ENCODE measurements around the gene TP53AIP1. TPM values are rescaled to one million over a fixed set of nuclear protein-coding genes. Genes with fewer than 3 reads are reported as not detected.

TP53AIP1 gene
- total and polyA plus RNA-seq, 9 of the 15 experiments (the other 6 are each of a cell fraction or from before 2014, with no cell fraction given): not detected

DNA sequence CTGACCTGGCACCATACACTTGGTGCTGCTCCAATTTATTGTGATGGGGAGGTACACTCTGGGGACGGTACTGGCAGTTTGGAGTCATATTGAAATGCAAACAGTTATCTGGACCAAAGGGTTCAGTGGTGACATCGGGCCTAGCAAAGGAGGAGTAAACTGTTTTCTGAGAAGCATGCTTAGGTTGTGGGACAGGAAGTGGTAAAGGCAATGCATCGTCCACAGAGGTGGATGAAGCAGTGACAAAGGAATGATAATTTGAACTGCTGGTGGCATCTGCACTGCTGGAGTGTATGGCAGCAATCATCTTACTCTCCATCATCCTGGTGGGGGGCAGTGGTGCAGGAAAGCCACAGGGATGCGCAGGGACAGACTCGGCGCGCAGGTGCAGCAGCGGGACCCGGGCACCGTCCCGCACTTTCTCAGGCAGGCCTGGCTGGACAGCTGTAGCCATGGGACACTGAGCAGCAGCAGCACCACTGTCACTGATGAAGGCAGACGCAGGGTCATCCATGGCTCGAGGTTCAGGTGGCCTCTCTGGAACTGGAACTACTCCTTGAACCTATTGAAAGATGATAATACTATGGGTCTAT is 28.0 kb upstream of the TP53AIP1 start (continued):
- TF ChIP-seq, protein P1, sequence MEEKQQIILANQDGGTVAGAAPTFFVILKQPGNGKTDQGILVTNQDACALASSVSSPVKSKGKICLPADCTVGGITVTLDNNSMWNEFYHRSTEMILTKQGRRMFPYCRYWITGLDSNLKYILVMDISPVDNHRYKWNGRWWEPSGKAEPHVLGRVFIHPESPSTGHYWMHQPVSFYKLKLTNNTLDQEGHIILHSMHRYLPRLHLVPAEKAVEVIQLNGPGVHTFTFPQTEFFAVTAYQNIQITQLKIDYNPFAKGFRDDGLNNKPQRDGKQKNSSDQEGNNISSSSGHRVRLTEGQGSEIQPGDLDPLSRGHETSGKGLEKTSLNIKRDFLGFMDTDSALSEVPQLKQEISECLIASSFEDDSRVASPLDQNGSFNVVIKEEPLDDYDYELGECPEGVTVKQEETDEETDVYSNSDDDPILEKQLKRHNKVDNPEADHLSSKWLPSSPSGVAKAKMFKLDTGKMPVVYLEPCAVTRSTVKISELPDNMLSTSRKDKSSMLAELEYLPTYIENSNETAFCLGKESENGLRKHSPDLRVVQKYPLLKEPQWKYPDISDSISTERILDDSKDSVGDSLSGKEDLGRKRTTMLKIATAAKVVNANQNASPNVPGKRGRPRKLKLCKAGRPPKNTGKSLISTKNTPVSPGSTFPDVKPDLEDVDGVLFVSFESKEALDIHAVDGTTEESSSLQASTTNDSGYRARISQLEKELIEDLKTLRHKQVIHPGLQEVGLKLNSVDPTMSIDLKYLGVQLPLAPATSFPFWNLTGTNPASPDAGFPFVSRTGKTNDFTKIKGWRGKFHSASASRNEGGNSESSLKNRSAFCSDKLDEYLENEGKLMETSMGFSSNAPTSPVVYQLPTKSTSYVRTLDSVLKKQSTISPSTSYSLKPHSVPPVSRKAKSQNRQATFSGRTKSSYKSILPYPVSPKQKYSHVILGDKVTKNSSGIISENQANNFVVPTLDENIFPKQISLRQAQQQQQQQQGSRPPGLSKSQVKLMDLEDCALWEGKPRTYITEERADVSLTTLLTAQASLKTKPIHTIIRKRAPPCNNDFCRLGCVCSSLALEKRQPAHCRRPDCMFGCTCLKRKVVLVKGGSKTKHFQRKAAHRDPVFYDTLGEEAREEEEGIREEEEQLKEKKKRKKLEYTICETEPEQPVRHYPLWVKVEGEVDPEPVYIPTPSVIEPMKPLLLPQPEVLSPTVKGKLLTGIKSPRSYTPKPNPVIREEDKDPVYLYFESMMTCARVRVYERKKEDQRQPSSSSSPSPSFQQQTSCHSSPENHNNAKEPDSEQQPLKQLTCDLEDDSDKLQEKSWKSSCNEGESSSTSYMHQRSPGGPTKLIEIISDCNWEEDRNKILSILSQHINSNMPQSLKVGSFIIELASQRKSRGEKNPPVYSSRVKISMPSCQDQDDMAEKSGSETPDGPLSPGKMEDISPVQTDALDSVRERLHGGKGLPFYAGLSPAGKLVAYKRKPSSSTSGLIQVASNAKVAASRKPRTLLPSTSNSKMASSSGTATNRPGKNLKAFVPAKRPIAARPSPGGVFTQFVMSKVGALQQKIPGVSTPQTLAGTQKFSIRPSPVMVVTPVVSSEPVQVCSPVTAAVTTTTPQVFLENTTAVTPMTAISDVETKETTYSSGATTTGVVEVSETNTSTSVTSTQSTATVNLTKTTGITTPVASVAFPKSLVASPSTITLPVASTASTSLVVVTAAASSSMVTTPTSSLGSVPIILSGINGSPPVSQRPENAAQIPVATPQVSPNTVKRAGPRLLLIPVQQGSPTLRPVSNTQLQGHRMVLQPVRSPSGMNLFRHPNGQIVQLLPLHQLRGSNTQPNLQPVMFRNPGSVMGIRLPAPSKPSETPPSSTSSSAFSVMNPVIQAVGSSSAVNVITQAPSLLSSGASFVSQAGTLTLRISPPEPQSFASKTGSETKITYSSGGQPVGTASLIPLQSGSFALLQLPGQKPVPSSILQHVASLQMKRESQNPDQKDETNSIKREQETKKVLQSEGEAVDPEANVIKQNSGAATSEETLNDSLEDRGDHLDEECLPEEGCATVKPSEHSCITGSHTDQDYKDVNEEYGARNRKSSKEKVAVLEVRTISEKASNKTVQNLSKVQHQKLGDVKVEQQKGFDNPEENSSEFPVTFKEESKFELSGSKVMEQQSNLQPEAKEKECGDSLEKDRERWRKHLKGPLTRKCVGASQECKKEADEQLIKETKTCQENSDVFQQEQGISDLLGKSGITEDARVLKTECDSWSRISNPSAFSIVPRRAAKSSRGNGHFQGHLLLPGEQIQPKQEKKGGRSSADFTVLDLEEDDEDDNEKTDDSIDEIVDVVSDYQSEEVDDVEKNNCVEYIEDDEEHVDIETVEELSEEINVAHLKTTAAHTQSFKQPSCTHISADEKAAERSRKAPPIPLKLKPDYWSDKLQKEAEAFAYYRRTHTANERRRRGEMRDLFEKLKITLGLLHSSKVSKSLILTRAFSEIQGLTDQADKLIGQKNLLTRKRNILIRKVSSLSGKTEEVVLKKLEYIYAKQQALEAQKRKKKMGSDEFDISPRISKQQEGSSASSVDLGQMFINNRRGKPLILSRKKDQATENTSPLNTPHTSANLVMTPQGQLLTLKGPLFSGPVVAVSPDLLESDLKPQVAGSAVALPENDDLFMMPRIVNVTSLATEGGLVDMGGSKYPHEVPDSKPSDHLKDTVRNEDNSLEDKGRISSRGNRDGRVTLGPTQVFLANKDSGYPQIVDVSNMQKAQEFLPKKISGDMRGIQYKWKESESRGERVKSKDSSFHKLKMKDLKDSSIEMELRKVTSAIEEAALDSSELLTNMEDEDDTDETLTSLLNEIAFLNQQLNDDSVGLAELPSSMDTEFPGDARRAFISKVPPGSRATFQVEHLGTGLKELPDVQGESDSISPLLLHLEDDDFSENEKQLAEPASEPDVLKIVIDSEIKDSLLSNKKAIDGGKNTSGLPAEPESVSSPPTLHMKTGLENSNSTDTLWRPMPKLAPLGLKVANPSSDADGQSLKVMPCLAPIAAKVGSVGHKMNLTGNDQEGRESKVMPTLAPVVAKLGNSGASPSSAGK (IDR thresholded peaks at IDR 0.05): no peak
- TF ChIP-seq RCOR1 (IDR thresholded peaks at IDR 0.05; ENCODE audit: borderline replicate concordance in 1 of 2, low read depth in 2 of 2, low read length in 2 of 2) (no peak), ERF (CRISPR knock-in tag; IDR thresholded peaks at IDR 0.05) (no peak), TARDBP (IDR thresholded peaks at IDR 0.05) (no peak), PHF8 (IDR thresholded peaks at IDR 0.05; ENCODE audit: borderline replicate concordance, low read length) (no peak), PHF21A (IDR thresholded peaks at IDR 0.05; ENCODE audit: borderline replicate concordance, low read depth) (no peak)
- TF ChIP-seq, protein P2, sequence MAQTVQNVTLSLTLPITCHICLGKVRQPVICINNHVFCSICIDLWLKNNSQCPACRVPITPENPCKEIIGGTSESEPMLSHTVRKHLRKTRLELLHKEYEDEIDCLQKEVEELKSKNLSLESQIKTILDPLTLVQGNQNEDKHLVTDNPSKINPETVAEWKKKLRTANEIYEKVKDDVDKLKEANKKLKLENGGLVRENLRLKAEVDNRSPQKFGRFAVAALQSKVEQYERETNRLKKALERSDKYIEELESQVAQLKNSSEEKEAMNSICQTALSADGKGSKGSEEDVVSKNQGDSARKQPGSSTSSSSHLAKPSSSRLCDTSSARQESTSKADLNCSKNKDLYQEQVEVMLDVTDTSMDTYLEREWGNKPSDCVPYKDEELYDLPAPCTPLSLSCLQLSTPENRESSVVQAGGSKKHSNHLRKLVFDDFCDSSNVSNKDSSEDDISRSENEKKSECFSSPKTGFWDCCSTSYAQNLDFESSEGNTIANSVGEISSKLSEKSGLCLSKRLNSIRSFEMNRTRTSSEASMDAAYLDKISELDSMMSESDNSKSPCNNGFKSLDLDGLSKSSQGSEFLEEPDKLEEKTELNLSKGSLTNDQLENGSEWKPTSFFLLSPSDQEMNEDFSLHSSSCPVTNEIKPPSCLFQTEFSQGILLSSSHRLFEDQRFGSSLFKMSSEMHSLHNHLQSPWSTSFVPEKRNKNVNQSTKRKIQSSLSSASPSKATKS (CRISPR knock-in tag; IDR thresholded peaks at IDR 0.05): no peak

Measured in K562 (cell line).